Measurements from ENCODE around the gene ASTN2.

DNA sequence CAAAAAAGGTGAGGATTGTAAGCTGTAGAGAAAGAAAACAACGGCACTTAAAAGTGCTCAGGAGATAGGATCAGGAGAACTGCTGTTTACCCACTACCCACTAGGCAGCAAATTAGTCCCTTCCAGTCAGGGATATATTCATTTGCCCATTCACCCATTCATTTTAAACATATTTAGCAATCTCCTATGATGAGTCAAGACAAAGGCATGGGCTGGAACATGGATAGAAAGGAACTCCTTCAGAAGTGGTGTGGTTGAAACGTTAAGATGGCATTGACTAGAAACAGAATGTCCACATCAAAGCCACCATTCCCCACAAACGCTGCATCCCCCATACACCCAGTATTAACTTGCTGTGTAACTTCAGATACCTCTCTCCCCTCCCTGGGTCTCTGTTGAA is 225.7 kb downstream of the ASTN2 start:
- TF ChIP-seq, protein P1, sequence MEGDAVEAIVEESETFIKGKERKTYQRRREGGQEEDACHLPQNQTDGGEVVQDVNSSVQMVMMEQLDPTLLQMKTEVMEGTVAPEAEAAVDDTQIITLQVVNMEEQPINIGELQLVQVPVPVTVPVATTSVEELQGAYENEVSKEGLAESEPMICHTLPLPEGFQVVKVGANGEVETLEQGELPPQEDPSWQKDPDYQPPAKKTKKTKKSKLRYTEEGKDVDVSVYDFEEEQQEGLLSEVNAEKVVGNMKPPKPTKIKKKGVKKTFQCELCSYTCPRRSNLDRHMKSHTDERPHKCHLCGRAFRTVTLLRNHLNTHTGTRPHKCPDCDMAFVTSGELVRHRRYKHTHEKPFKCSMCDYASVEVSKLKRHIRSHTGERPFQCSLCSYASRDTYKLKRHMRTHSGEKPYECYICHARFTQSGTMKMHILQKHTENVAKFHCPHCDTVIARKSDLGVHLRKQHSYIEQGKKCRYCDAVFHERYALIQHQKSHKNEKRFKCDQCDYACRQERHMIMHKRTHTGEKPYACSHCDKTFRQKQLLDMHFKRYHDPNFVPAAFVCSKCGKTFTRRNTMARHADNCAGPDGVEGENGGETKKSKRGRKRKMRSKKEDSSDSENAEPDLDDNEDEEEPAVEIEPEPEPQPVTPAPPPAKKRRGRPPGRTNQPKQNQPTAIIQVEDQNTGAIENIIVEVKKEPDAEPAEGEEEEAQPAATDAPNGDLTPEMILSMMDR (IDR thresholded peaks at IDR 0.05; ENCODE audit: low read depth, low read length, poor library complexity, severe bottlenecking), result no peak
- TF ChIP-seq EZH2phosphoT487 (IDR thresholded peaks at IDR 0.05; ENCODE audit: borderline replicate concordance, low read length), result no peak

Data from DOHH2 (cell line).